AG08396 (cell line): ENCODE results near the gene CEBPE.

ENCODE experiments used
- DNase-seq: peaks from one replicate; pipeline ENCODE4 v3.0.0; 2012; ENCODE audit warnings: low spot score, mixed read lengths

CEBPE gene

GRCh38 chr14:23076785-23077408 is 42.2 kb downstream of the CEBPE start:
- DNase-seq = no peak

- no peak for DNase-seq
These were observed 44.1 kb downstream of the CEBPE start for GRCh38 chr14:23074906-23075305.

GRCh38 chr14:23071921-23072539 is 47.0 kb downstream of the CEBPE start:
- peak; percentile 2 for DNase-seq

- peak; percentile 90 for DNase-seq
These were observed 47.7 kb downstream of the CEBPE start for GRCh38 chr14:23071244-23071920.

- peak; percentile 27 for DNase-seq
These were observed 48.6 kb downstream of the CEBPE start for GRCh38 chr14:23070262-23071129.

- DNase-seq = peak; percentile 2
These were observed 49.6 kb downstream of the CEBPE start for GRCh38 chr14:23069413-23069806.

- DNase-seq = peak; percentile 89
These were observed 50.2 kb downstream of the CEBPE start for GRCh38 chr14:23068789-23069412.

GRCh38 chr14:23067847-23068788 is 50.9 kb downstream of the CEBPE start:
- DNase-seq = peak; percentile 34
